Measurements from ENCODE around the gene DGKD.

Gene DGKD

GRCh38 chr2:233413046-233413445 lies 58.8 kb downstream of the DGKD start:
- DNase-seq (ENCODE audit: low spot score), result no peak

DNA sequence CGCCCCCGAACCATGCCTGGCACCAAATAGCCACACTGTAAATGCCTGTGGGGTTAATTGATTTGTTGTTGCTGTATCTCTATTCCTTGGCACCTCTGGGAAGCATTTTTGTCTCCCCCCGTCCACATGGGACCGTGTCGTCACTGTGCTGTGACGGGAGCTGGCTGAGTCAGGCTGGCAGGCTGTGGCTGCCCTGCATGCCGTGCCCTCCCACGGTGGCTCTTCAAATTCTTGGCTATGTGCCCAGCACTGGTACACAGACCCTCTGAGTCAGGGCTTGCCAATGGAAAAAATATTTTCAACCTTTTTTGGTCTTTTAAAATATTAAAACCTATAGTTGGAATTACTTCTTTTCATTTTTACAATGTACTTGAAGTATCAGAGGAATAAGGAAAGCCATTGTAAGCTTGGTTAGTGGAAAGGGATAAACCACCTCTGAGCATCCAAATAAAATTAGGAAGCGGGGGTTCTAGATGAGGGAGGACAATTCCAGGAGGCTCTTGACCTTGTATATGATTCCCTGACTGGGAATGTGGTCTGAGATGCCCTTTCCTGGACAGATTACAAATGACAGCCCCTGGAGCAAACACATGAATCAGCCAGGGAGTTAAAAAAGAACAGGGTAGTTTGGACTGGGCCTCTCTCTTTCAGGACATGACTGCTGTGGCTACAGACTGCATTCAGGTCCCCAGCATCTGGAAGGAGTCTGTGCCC lies 59.4 kb downstream of the DGKD start:
- DNase-seq (ENCODE audit: low spot score), result peak; percentile 19

DNA sequence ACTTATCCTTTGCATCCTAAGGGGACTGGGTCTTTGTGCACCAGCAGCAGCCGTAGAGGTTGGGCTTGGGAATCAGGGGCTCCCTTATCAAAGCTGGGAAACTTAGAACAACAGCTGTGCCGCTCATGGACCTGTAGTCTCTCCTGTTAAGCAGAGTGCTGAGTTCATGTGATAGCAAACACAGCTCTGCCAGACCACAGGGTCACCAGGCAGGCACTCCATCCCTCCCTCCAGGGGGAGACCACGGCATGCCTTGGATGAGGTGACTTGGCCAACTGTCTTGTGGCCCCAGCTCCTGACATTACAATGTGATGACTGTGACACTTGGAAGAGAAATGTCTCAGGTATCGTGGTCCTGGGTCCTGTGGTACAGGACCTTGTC lies 60.0 kb downstream of the DGKD start:
- no peak for DNase-seq (ENCODE audit: low spot score)

DNA sequence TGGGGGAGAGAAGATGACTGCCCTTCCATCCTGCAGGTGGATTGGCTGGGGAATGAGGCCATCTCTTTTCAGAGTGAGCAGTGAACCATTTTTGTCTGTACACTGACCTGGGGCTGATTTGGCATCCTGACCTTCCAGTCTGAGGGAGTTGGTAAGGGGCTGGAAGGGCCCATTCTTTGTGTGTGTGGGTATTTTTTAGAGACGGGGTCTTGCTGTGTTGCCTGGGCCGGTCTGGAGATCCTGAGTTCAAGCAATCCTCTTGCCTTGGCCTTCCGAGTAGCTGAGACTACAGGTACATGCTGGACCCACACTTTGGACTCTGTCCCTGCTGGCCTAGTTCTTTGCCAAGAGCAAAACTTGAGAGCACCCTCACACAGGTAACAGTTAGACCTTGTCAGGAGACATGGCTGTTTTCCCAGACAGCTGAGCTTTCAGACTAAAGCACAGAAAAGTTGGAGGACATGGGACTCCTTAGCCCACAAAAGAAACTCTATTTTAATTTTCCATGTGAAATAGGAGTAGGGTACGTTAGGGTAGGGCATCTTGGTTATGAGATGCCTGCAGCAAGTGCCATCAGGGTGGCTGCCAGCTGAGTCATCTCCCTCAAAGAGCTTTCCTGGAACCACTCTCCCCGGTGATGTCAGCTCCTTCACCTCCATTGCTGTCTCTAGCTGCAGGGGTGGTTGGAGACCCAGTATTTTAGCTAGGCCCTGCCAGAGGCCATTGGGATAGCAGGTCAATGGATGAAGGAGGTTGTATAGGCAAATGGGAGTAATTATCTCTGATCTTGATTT lies 60.7 kb downstream of the DGKD start:
- no peak for DNase-seq (ENCODE audit: low spot score)

DNA sequence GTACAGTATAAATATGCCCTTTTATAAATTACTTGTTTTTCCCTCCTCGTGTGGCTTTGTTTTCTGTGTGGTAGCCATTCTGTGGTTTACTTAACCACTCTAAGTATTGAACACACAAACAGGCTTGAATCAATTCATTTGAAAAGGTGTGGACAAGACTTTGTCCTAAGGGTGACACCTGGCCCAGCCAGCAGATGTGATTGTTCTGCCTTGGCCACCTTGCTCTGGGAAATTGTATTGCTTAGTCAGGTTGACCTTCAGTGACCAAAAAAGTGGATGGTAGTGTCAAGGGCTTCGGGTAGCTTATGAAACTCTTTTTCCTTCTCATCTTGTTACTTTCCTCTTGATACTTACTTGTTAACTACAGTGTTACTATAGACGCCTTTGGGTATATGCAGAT lies 61.9 kb downstream of the DGKD start:
- no peak for DNase-seq (ENCODE audit: low spot score)

DNA sequence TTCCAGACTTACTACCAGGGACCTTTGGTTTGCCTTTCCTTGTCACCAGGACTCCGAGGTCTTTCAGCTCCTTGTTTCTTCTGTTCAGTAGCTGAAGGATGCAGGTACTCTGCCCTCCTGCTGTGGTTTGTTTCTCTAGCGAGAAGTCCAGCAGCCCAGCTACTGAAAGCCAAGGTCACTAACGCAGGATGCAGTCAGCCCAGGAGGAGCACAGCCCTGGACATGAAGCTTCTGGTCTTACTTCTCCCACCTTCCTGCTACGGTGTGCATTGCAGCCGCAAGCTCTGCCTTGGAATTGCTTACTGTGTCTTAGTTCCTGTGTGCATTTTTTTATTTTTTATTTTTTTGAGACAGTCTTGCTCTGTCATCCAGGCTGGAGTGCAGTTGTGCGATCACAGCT lies 62.4 kb downstream of the DGKD start:
- no peak for DNase-seq (ENCODE audit: low spot score)

DNA sequence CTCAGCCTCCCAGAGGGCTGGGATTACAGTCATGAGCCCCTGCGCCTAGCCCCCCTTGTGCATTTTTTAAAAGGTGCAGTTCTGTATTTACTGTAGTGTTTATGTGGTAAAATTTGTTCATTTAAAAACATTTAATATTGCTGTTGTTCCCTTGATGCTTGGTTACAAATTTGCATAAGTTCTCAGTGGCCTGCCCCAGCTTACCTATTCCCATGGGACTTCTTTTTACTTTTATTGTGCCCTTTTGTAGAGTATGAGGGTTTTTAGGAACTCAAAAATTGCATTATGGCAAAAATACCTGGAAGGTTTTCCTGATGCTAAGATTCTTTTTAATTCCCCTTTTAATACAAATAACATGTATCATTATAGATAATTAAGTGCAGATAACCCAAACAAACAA lies 63.0 kb downstream of the DGKD start:
- DNase-seq (ENCODE audit: low spot score), result no peak

DNA sequence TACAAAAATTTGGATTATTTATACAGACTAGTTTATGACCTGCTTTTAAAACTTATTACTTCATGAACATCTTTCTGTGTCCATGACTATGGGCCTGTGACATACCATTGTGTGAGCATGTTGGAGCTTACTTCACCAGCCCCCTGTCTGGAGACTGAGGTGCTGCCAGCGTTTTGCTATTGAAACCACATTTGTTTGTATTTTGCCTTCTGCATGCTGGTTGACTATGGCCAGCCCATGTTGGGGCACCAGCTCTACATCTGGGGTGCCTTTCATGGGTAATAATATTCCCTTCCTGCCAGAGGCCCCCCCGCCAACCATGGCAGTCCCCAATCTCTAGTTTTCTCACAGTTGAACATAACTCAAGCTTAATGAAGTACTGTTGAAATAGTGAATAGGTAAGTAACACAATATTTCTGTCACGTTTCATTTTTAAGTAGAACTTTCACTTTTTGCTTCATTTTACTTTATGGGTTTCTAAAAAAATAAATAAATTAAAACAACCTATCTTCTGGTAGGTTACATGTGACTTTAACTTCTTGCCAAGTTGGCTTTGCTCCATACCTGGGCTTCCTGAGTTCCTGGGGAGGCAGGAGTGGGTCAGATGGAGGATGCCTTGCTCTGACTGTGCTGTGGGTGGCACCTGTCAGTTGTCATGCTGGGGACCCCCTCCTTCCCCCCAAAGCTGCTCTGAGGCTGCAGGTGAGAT lies 63.9 kb downstream of the DGKD start:
- no peak for DNase-seq (ENCODE audit: low spot score)

GRCh38 chr2:233418761-233419546 lies 64.7 kb downstream of the DGKD start:
- DNase-seq (ENCODE audit: low spot score), result no peak

DNA sequence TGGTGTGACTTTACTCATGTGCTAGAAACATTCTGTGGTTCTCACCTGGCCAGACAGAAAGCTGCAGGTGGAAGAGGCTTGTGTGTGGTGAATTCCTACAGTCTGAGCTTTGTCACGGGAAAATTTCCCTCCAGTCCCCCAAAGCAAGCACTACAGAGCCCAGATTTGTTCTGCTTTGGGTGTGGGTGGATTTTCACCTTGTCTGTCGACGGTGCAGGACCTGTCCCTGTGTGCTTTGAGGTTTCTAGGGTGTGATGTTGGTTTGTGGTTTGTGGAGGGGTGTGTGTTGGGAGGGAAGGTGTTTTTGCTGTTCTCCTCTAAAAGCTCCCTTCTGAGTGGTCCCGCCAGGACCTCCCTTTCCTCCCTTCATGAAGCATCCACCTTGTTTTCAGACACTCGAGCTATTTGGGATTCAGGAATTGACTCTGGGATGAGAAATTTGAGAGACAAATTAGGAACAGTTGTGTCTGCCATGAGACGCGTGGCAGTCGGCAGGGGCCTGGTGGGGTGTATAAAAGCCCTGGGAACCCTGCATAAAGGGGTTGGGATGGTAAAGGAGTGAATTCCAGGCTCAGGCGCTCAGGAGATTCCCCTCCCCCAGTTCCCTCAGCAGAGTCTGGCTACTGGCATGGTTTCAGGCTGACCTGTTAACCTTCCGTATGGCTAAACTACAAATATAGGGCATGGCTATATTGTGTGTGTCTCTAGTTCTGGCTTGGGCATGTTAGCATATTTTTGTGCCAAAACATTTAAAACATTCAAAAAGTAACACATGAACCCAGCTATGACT lies 65.5 kb downstream of the DGKD start:
- no peak for DNase-seq (ENCODE audit: low spot score)

GRCh38 chr2:233421091-233421816 lies 67.0 kb downstream of the DGKD start:
- no peak for DNase-seq (ENCODE audit: low spot score)

GRCh38 chr2:233422050-233422639 lies 67.9 kb downstream of the DGKD start:
- no peak for DNase-seq (ENCODE audit: low spot score)

DNA sequence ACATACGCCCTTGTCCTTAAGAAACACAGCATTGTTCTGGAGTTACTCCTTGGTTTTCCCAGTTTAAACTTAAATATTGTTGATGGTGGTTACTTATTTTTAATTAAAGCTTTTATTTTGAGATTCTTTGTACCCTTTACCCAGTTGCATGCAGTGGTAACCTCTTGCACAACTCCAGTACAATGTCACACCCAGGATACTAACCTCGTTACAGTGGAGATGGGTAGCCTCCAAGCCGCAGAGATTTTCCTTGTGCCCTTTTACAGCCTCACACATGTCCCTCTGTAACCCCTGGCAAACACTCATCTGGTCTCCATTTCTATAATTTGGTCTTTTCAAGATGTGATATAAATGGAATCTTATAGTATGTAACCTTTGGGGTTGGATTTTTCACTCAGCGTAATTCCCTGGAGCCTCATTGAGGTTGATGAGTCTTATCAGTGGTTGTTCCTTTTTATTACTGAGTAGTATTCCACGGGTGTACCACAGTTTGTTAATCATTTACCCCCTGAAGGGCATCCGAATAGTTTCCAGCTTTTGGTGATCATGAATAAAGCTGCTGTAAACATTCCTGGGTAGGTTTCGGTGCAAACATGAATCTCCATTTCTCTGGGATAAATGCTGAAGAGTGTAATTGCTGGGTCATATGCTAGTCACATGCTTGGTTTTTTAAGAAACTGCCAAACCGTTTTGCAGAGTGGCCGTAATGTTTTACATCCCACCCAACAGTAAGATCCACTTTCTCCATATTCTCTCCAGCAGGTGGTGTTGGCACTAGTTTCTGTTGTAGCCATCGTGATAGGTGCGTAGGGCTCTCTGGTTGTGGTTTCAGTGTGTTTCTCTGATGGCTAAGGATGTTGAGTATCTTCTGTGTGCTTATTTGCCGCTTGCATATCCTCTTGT lies 68.6 kb downstream of the DGKD start:
- DNase-seq (ENCODE audit: low spot score), result no peak

DNA sequence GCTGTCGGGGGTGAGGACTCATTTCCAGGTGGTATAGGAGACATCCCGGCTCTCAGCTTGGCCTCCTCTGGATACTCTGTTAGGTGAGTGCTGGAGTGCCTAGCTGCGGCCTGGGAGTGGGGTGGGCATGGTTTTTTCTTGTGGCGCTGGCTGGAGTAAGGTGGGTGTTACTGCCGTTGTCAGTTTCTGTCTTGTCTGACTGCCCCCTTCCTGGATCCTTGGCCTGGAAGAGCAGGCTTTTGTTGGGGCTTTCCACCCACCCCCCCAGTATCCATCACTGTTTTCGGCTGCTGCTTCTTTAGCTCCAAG lies 69.2 kb downstream of the DGKD start:
- no peak for DNase-seq (ENCODE audit: low spot score)

DNA sequence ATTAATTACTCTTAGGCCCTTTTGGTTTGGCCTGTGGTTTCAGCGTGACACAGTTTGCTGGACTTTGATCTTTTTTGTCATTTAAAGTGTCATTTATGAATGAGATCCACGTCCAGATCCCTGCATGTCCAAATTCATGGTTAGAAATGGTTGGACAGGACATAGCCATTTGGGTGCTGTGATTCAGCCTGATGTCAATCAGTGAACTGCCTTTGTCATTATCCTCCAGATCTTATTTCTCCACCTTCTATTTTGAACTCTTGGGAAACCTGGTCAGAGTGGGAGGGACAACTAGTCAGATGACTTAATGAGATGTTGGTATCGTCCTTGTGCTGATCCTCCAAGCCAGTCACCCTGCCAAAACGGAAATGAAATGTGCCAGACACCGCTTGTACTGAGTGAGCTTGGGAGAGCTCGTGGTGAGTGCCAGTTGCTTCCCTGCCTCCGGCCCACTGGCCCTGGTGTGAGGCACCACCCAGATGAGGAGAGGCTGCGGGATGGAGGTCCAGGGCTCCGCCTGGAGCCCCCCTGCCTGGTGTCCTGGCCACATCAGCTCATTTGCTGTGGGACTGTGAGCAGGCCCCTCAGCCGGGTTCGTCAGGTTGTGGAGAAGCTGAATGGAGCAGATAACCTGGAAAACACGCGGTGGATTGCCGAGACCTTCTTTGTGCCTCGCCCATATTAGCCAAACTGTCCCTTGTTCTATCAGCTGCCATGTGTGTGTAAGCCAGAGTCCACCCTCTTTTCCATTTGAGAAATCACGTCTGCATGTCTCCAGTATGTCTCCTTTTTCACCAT lies 70.1 kb downstream of the DGKD start:
- DNase-seq (ENCODE audit: low spot score), result no peak

DNA sequence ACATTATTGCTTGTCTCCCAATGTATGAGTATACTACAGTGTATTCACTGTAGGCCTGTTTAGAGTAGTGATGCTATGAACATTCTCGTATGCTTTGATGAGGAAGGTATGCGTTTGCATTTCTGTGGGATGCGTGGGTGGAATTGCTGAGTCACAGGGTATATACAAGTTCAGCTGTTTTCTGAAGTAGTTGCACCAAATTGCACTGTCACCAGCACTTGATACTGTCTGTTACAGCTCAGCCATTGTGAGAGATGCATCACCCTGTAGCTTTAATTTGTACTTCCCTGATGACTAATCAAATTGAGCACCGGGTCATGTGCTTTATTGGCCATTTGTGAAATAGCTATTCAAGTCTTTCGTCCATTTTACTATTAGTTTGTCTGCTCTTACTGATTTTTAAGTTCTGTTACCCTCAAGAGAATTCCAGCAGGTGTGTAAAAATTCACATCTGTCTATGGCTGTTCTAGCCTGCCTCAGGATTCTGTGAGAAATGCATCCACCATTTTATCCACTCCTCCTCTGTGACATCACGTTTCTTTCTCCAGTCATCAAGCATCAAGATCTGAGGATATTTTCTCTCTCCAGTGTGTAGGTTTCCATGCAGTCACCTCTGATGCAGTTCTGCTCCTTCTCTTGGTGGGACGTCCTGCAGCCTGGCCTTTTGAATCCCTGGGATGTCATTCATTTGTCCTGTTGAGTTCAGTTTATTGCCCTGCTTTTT lies 72.5 kb downstream of the DGKD start:
- no peak for DNase-seq (ENCODE audit: low spot score)

DNA sequence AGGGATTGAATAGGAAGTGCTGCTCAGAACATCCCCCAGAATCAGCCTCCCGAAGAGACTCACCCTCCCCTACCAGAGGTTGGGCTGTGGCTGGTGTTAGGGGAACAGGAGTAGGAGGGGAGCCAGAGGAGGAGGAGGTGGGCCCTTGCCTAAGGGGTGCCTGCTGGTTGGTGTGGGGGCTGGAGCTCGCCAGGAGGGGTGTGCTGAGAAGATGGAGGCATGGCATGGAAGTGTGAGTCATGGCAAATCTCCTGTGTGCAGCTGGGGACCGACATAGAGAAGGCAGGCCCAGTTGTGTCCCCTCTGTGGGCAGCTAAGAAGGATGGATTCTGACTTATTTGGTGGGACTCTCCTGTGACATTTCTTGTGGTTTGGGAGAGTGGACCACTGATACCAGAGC lies 73.7 kb downstream of the DGKD start:
- DNase-seq (ENCODE audit: low spot score), result no peak

- no peak for DNase-seq (ENCODE audit: low spot score)
These were observed 74.1 kb downstream of the DGKD start for GRCh38 chr2:233428438-233428837.
